Vagina (tissue), 2 donors: ENCODE data around the gene SHD.
"Not testable (repeated sequence)": the region's sequence is repeated elsewhere in the genome, so short reads cannot be mapped to it uniquely, and the experiment has no call there.

Source experiments
- CTCF ChIP-seq, 3 experiments: fragments of 450-650 bp in 2 of 3; fragments of 200-600 bp in 1 of 3; sonication (generic) in 1 of 3; IDR thresholded peaks; one replicate each; pipeline ENCODE4 v1.5.1; 2017 to 2019; ENCODE audit warnings: antibody characterized with exemption in 3 of 3, mild to moderate bottlenecking in 2 of 3, moderate library complexity in 2 of 3
- POLR2A ChIP-seq, 2 donors: fragments of 450-650 bp; IDR thresholded peaks; one replicate each; pipeline ENCODE4 v1.6.1; 2017; ENCODE audit warnings: antibody characterized with exemption in 2 of 2, mild to moderate bottlenecking in 2 of 2, moderate library complexity in 2 of 2

DNA sequence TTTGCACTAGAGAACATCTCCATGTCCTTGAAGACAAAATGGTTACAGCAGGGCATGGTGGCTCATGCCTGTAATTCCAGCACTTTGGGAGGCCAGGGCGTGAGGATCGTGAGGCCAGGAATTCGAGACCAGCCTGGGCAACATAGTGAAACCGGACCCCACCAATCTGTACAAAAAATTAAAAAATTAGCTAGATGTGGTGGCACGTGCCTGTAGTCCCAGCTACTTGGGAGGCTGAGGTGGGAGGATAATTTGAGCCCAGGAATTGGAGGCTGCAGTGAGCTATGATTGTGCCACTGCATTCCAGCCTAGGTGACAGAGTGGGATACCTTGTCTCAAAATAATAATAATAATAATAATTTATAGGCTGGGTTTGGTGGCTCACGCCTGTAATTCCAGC is 48.8 kb upstream of the SHD start:
- not testable (repeated sequence) for TF ChIP-seq CTCF, POLR2A (IDR thresholded peaks at IDR 0.05)
